Measurements from ENCODE around the gene MAN2A2. TPM values are rescaled to one million over a fixed set of nuclear protein-coding genes. Genes with fewer than 3 reads are reported as not detected.

MAN2A2 gene
- total and polyA plus RNA-seq, 2 donors (not counting 3 experiments of a cell fraction or from before 2014, with no cell fraction given): 60.9 to 77.7 TPM

DNA sequence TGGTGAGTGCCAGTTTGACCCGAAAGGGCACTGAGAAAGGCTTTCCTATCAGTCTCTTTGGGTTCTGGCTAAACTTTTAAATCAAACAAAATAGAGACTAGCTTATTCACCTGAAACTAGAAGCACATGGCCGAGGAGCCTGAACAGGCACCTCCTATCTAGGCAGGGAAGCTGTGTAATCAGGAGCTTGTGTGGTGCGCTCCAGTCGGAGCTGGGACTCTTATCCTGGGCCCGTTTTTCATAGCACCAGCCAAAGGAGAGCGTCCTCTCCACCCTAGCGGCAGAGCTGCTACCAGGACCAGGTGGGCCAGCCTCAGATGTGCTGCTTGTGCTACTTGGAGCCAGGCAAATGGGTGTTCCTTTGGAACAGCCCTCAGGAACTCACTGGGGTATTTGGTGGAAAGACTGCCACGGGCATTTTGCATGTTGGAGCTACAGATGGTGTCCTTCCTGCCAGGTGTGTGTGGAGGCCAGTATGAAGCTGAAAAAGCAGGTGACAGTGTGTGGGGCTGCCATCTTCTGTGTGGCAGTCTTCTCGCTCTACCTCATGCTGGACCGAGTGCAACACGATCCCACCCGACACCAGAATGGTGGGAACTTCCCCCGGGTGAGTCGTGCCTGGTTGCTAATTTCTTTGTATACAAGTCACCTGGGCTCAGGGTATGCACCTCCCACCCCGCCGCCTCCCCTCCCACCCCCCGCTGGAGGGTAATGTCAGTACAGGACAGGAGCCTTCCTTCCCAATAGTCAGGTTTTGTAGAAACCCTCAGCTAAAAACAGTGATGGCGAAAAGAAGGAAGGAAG, 833 bp downstream of the MAN2A2 start:
- FAIRE-seq (peak; percentile 56), DNase-seq (ENCODE audit: low read depth, low spot score) (no peak)
- Histone ChIP-seq H3K9me3 (replicated peaks; ENCODE audit: control insufficient read depth, insufficient read depth, low read length) (no peaks in the 10 kb centered on the region), H3K27ac (ENCODE audit: insufficient read depth, low read depth, low read length) (no peak overlapping the region), H3K79me2 (ENCODE audit: control insufficient read depth, insufficient read depth, low read length) (peaks cover 4% of the 10 kb centered on the region), H3K4me3 (replicated peaks in 1 of 3; ENCODE audit: insufficient read depth in 1 of 3, low read depth in 1 of 3, low read length in 3 of 3) (peak overlapping the region; percentile 68 to 87 (median 79)), H4K20me1 (replicated peaks; ENCODE audit: control insufficient read depth, extremely low read depth, insufficient read depth, low read length) (no peaks in the 10 kb centered on the region), H3K9ac (replicated peaks; ENCODE audit: extremely low read depth, insufficient read depth, low read length) (peak overlapping the region; percentile 58), H3K4me1 (ENCODE audit: control insufficient read depth, extremely low read depth, insufficient read depth, low read length) (peaks cover 17% of the 10 kb centered on the region), H3K9me1 (replicated peaks; ENCODE audit: control insufficient read depth, extremely low read depth, insufficient read depth, low read length) (no peaks in the 10 kb centered on the region), H3K27me3 (ENCODE audit: control insufficient read depth in 2 of 2, insufficient read depth in 2 of 2, low read length in 2 of 2) (no peaks in the 10 kb centered on the region), H3K36me3 (ENCODE audit: control insufficient read depth in 2 of 2, extremely low read depth in 1 of 2, insufficient read depth in 2 of 2, low read length in 2 of 2) (peaks cover 0 to 24% of the 10 kb centered on the region in 2 experiments), H2AFZ (ENCODE audit: low read depth, low read length) (peak overlapping the region; percentile 91), H3K4me2 (ENCODE audit: insufficient read depth, low read length) (peak overlapping the region; percentile 68)
- intact Hi-C loops (cut with micrococcal nuclease): loop anchor here (1.0 kb wide), 1 partner anchor 30 kb away; no protein-coding TSS in a partner anchor
- ChIA-PET CTCF (interaction anchor here (2.2 to 7.3 kb wide), 4 partner anchors 18 to 256 kb away, joined by 11 to 57 read pairs (median 18); partner anchors contain the start of genes HDDC3 and UNC45A), POLR2A (no interaction called here)
- TF ChIP-seq GATA2 (IDR thresholded peaks at IDR 0.05; ENCODE audit: insufficient read depth, insufficient read length, low read depth, low read length): no peak
- no peak for TF ChIP-seq EZH2 (IDR thresholded peaks at IDR 0.05; ENCODE audit: borderline replicate concordance, low read depth, low read length, severe bottlenecking)
- TF ChIP-seq, protein P1, sequence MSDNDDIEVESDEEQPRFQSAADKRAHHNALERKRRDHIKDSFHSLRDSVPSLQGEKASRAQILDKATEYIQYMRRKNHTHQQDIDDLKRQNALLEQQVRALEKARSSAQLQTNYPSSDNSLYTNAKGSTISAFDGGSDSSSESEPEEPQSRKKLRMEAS (IDR thresholded peaks at IDR 0.05; ENCODE audit: insufficient read depth, insufficient read length): no peak
- TF ChIP-seq MYC (IDR thresholded peaks at IDR 0.05; ENCODE audit: low read depth, low read length): no peak
- no peak for TF ChIP-seq JUN (IDR thresholded peaks at IDR 0.05; ENCODE audit: borderline replicate concordance, insufficient read depth, insufficient read length, low read depth)
- BruUV-seq (replicated peaks): no TSS peak
- dilution Hi-C loops (cut with MboI; ENCODE audit: extremely low pct_ligation_motif_present, low sequenced_read_pairs): no loop called here

DNA sequence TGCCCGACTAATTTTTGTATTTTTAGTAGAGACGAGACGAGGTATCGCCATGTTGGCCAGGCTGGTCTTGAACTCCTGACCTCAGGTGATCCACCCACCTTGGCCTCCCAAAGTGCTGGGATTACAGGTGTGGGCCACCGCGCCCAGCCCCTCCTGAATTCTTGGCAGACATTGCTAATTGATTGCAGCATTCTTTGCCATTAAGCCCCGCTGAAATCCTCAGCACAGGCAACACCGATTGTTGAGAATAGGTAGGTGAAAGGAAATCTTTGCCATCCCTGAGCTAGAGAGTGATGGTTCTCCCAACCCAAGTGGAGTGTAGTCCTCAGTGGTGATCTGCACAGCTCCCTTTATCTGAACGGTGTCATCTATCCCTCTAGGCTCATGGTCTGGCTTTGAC, 1.6 kb downstream of the MAN2A2 start:
- Histone ChIP-seq H3K36me3 (ENCODE audit: control insufficient read depth in 2 of 2, extremely low read depth in 1 of 2, insufficient read depth in 2 of 2, low read length in 2 of 2) (peaks cover 0 to 29% of the 10 kb centered on the region in 2 experiments), H3K27ac (ENCODE audit: insufficient read depth, low read depth, low read length) (no peak overlapping the region), H4K20me1 (replicated peaks; ENCODE audit: control insufficient read depth, extremely low read depth, insufficient read depth, low read length) (no peaks in the 10 kb centered on the region), H3K9me1 (replicated peaks; ENCODE audit: control insufficient read depth, extremely low read depth, insufficient read depth, low read length) (no peaks in the 10 kb centered on the region), H3K4me1 (ENCODE audit: control insufficient read depth, extremely low read depth, insufficient read depth, low read length) (peaks cover 17% of the 10 kb centered on the region), H3K4me3 (replicated peaks in 1 of 3; ENCODE audit: insufficient read depth in 1 of 3, low read depth in 1 of 3, low read length in 3 of 3) (no peak overlapping the region), H3K9ac (replicated peaks; ENCODE audit: extremely low read depth, insufficient read depth, low read length) (no peak overlapping the region), H3K79me2 (ENCODE audit: control insufficient read depth, insufficient read depth, low read length) (peaks cover 4% of the 10 kb centered on the region), H3K27me3 (ENCODE audit: control insufficient read depth in 2 of 2, insufficient read depth in 2 of 2, low read length in 2 of 2) (no peaks in the 10 kb centered on the region), H3K4me2 (ENCODE audit: insufficient read depth, low read length) (no peak overlapping the region), H2AFZ (ENCODE audit: low read depth, low read length) (no peak overlapping the region), H3K9me3 (replicated peaks; ENCODE audit: control insufficient read depth, insufficient read depth, low read length) (no peaks in the 10 kb centered on the region)
- BruUV-seq (replicated peaks): no TSS peak
- intact Hi-C loops (cut with micrococcal nuclease) (no loop called here), dilution Hi-C loops (cut with MboI; ENCODE audit: extremely low pct_ligation_motif_present, low sequenced_read_pairs) (no loop called here)
- no peak for TF ChIP-seq POLR2AphosphoS5 (IDR thresholded peaks at IDR 0.05; ENCODE audit: insufficient read depth, low read depth, low read length)
- no peak for TF ChIP-seq JUN (IDR thresholded peaks at IDR 0.05; ENCODE audit: borderline replicate concordance, insufficient read depth, insufficient read length, low read depth)
- no peak for TF ChIP-seq GATA2 (IDR thresholded peaks at IDR 0.05; ENCODE audit: insufficient read depth, insufficient read length, low read depth, low read length)
- TF ChIP-seq EZH2 (IDR thresholded peaks at IDR 0.05; ENCODE audit: borderline replicate concordance, low read depth, low read length, severe bottlenecking): no peak
- TF ChIP-seq MYC (IDR thresholded peaks at IDR 0.05; ENCODE audit: low read depth, low read length): no peak
- no peak for TF ChIP-seq POLR2A (IDR thresholded peaks at IDR 0.05; ENCODE audit: low read depth, low read length)
- TF ChIP-seq, protein P1 (IDR thresholded peaks at IDR 0.05; ENCODE audit: insufficient read depth, insufficient read length): no peak
- TF ChIP-seq FOS (IDR thresholded peaks at IDR 0.05; ENCODE audit: borderline replicate concordance, insufficient read depth, low read length): no peak
- TF ChIP-seq, protein P2, sequence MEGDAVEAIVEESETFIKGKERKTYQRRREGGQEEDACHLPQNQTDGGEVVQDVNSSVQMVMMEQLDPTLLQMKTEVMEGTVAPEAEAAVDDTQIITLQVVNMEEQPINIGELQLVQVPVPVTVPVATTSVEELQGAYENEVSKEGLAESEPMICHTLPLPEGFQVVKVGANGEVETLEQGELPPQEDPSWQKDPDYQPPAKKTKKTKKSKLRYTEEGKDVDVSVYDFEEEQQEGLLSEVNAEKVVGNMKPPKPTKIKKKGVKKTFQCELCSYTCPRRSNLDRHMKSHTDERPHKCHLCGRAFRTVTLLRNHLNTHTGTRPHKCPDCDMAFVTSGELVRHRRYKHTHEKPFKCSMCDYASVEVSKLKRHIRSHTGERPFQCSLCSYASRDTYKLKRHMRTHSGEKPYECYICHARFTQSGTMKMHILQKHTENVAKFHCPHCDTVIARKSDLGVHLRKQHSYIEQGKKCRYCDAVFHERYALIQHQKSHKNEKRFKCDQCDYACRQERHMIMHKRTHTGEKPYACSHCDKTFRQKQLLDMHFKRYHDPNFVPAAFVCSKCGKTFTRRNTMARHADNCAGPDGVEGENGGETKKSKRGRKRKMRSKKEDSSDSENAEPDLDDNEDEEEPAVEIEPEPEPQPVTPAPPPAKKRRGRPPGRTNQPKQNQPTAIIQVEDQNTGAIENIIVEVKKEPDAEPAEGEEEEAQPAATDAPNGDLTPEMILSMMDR (IDR thresholded peaks at IDR 0.05; ENCODE audit: extremely low read depth in 1 of 2, insufficient read depth in 1 of 2, low read depth in 1 of 2, low read length in 2 of 2): no peak
- FAIRE-seq (no peak), DNase-seq (ENCODE audit: low read depth, low spot score) (no peak)
- ChIA-PET CTCF (interaction anchor here (3.4 to 7.3 kb wide), 2 partner anchors 19 to 27 kb away, joined by 18 to 57 read pairs; partner anchors contain the start of gene HDDC3), POLR2A (no interaction called here)
